Glomerular visceral epithelial cell (primary cell): Measurements from ENCODE around the gene ADK.

Experiments used
- DNase-seq: peaks from one replicate; pipeline ENCODE4 v3.0.0-alpha.2; 2016; ENCODE audit errors: extremely low spot score

The ADK gene

DNA sequence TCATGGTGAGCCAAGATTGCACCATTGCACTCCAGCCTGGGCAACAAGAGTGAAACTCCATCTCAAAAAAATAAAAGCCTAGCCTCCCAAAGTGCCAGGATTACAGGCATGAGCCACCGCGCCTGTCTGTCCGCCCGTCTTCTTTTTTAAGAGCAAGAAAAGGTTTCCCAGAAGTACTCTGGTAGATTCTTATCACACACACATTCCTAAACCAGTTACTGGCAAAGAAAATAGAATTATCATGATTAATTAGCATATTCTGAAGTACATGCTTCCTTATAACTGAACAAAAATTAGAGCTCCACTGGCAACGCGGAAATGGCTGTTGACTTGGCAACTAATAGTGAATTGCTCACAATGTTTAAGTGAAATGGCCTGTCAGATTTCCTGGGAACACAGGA, 87.0 kb downstream of the ADK start:
- DNase-seq, result no peak

DNA sequence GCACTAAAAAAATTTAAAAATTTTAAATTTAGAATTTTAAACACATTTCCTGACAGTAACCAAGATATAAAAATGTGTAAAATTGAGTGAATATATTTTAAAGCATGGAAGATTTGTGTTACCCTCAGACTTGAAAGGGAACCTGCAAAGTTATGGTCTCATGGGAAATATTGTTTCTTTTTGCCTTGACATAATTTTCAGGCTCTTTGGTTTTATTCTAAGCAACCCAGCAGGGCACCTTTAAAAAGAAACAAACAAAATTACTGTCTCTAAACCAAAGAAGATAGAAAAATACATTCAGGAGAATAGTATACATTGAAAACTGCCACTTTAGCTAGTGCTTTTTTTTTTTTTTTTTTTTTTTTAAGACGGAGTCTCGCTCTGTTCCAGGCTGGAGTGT, 87.5 kb downstream of the ADK start:
- DNase-seq, result no peak

- no peak for DNase-seq
Observed at GRCh38 chr10:74243067-74243466, 92.0 kb downstream of the ADK start.

GRCh38 chr10:74244097-74244685, 93.2 kb downstream of the ADK start:
- DNase-seq, result peak; percentile 50

DNA sequence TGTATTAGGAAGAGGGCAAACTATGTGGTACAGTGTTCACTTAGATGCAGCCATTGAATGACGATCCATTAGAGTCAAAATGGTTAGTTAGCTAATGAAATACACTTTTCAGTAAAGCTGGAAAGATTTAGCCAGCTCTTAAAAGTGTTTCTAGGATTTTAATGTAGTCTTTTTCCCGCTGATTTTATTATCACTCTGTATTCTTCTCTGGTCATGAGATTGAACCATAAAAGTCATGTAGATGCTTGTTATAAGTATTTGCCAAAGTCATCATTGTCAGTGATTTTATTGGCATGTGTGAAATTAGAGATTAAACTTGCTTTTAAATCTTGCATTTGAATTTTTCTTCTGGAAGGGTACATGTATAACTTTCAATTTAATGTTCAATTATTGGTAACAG, 93.8 kb downstream of the ADK start:
- no peak for DNase-seq

DNA sequence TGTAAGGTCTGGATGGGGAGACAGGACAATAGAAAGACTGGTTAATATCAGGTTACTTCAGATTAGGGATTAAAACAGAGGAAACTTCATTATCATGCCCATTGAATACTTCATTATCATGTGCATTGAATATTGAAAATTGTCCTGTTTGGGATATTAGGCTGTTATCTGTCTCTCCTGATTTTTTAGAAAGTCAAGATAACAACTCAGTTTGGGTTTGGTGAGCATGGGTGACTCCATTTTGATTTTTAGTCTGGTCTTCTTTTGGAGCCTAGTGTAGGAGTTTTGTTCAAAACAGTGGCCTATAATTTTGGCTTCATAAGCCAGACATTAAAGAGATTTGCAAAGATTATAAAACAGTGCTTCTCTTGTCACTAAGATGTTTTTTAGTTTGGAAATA, 95.5 kb downstream of the ADK start:
- DNase-seq, result no peak

- DNase-seq, result no peak
Observed at GRCh38 chr10:74249865-74250264, 98.8 kb downstream of the ADK start.

DNA sequence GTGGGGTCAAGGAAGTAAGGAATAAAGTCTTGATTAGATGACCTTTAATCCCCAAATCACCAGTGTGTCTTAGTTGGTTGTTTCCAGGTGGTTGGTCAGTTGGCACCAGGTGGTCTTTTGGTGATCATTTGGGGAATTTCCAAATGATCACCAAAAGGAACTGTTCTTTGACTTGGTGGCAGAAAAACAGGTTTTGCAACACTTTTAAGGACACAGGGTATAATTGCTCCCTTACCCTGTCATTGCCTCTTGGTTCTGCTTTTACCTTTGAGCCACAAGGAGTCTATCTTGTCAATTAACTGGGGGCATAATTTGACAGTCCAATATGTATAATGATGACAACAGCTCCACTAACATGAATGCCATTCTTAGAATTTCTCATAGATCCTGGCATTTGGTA, 104.2 kb downstream of the ADK start:
- DNase-seq, result no peak

GRCh38 chr10:74255888-74256357, 104.9 kb downstream of the ADK start:
- no peak for DNase-seq

DNA sequence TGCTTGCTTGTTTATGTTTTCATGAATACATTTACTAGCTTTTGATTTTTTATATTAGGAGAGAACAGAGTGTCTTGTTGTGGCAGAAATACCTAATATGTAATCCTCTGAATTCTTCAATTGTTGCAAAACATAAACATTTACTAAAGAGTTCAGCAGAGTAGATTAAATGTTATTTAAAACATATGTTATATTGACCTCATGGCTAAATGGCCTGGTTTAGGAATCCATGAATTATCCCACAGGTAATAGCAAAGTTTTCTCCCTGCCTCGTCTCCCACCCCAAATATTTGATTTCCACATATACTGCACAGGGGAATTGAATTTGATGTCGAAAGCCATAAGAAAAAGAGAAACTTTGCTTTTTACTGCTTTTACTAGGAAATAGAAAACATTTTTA, 111.8 kb downstream of the ADK start:
- DNase-seq, result no peak

- DNase-seq, result no peak
Observed at GRCh38 chr10:74263996-74264395, 113.0 kb downstream of the ADK start.

GRCh38 chr10:74272288-74272687, 121.3 kb downstream of the ADK start:
- DNase-seq, result no peak

GRCh38 chr10:74275755-74276290, 124.8 kb downstream of the ADK start:
- DNase-seq, result no peak

DNA sequence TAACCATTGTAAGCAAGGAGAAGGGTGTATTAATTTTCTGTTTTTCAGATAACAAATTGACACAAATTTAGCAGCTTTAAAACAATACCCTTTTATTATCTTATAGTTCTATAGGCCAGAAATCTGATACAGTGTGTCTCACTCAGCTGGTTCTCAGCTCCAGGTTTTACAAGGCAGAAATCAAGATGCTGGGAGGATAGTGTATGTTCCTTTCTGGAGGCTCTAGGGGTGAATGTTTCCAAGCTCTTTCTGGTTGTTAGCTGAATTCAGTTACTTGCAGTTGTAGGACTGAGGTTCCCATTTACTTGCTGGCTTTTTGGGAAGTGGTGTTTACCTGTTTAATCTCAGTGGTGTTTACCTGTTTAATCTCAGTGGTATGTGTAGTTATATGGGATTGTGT, 125.4 kb downstream of the ADK start:
- no peak for DNase-seq

- DNase-seq, result no peak
Observed at GRCh38 chr10:74282151-74282847, 131.3 kb downstream of the ADK start.

- DNase-seq, result no peak
Observed at GRCh38 chr10:74282848-74283210, 131.8 kb downstream of the ADK start.

GRCh38 chr10:74289188-74289587, 138.2 kb downstream of the ADK start:
- DNase-seq, result no peak

- DNase-seq, result no peak
Observed at GRCh38 chr10:74289951-74290350, 138.9 kb downstream of the ADK start.

GRCh38 chr10:74290708-74291107, 139.7 kb downstream of the ADK start:
- DNase-seq, result no peak

- peak; percentile 56 for DNase-seq
Observed at GRCh38 chr10:74292871-74293427, 141.9 kb downstream of the ADK start.

DNA sequence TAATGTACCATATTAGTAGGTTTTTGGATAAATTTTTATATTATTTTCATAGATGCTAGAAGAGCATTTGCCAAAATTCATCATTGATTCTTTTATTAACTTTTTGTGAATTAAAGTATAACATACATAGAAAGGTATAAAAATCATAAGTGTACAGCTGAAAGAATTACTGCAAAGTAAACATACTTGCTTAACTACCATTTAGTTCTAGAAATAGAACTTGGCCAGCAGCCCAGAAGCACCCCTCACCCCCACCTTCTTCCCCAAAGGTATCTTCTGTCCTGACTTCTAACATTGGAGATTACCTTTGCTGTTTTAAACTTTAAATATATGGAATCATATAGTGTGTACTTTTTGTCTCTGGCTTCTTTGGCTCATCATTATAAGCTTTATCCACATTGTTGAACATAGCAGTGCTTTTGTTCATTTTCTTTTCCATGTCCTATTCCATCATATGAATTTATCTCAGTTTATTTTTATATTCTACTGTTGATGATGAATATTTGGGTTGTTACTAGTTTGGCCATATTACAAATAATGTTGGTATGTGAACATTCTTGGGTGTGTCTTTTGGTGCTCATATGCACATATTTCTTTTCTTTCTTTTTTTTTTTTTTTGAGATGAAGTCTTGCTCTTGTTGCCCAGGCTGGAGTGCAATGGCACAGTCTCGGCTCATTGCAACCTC, 142.8 kb downstream of the ADK start:
- DNase-seq, result peak; percentile 20

DNA sequence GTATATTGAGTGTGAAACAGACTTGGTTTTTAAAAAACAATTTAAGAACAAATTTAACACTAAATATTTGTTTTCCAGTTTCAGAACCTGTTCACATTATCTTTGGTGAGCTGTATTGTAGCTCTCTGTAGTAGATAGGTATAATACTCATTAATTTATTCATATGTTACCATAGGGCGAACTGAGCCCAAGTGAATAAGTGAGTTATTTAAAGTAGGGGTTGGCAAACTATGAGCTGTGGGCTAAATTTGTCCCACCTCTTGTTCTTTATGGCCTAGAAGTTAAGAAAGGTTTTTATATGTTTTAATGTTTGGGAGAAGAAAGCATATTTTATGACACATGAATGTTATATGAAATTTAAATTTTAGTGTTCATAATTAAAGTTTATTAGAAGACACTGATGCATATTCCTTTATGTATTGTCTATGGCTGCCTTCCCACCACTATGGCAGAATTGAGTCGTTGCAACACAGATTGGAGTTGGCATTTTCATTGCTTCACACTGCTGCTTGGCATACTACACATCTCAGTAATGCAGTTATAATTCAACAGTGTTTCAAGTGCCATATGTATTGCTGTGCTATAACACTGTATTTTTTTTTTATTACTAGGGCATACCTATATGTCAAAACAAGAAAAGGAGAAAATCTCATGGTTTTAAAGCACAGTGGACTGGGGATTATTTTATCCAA, 146.5 kb downstream of the ADK start:
- no peak for DNase-seq
